ENCODE measurements around the gene AMZ2.
"Not testable (repeated sequence)": the region's sequence is repeated elsewhere in the genome, so short reads cannot be mapped to it uniquely, and the experiment has no call there.

Gene AMZ2

GRCh38 chr17:68247445-68248198 is at the start of gene AMZ2:
AMZ2 (plus strand) TSS chr17:68248043; CDS start chr17:68250188, 2,145 bp downstream.
- peak; percentile 94 to 98 for DNase-seq

- DNase-seq: peak in 1 of 2 experiments; percentile 37
Measured at GRCh38 chr17:68198931-68199836, 48.7 kb upstream of the AMZ2 start.

GRCh38 chr17:68199837-68200688 is 47.8 kb upstream of the AMZ2 start:
- no peak for DNase-seq

GRCh38 chr17:68200689-68201417 is 47.0 kb upstream of the AMZ2 start:
- peak; percentile 65 to 74 for DNase-seq

- not testable (repeated sequence) for DNase-seq
Measured at GRCh38 chr17:68201418-68201771, 46.4 kb upstream of the AMZ2 start.

- not testable (repeated sequence) for DNase-seq
Measured at GRCh38 chr17:68202321-68202720, 45.5 kb upstream of the AMZ2 start.

GRCh38 chr17:68204736-68205135 is 43.1 kb upstream of the AMZ2 start:
- DNase-seq: no peak

GRCh38 chr17:68205251-68205807 is 42.5 kb upstream of the AMZ2 start:
- peak; percentile 87 to 94 for DNase-seq

- DNase-seq: no peak
Measured at GRCh38 chr17:68205808-68206720, 41.8 kb upstream of the AMZ2 start.

- no peak for DNase-seq
Measured at GRCh38 chr17:68207651-68208253, 40.1 kb upstream of the AMZ2 start.

- not testable (repeated sequence) for DNase-seq
Measured at GRCh38 chr17:68208651-68209050, 39.2 kb upstream of the AMZ2 start.

GRCh38 chr17:68209191-68209900 is 38.5 kb upstream of the AMZ2 start:
- not testable (repeated sequence) for DNase-seq

- no peak for DNase-seq
Measured at GRCh38 chr17:68210570-68211315, 37.1 kb upstream of the AMZ2 start.

- DNase-seq: not testable (repeated sequence)
Measured at GRCh38 chr17:68213428-68214411, 34.1 kb upstream of the AMZ2 start.

GRCh38 chr17:68215453-68215852 is 32.4 kb upstream of the AMZ2 start:
- not testable (repeated sequence) for DNase-seq

GRCh38 chr17:68219429-68219828 is 28.4 kb upstream of the AMZ2 start:
- DNase-seq: not testable (repeated sequence)

GRCh38 chr17:68220186-68220585 is 27.7 kb upstream of the AMZ2 start:
- DNase-seq: not testable (repeated sequence)
